HG02852 (cell line): Measurements from ENCODE around the gene SLC24A1.

ENCODE experiments used
- ATAC-seq: cut with Tn5 transposase; IDR thresholded peaks from one replicate; pipeline ENCODE4 v1.9.1; 2021; ENCODE audit warnings: mild to moderate bottlenecking, moderate library complexity; ENCODE audit not compliant: unreplicated experiment

Gene SLC24A1

DNA sequence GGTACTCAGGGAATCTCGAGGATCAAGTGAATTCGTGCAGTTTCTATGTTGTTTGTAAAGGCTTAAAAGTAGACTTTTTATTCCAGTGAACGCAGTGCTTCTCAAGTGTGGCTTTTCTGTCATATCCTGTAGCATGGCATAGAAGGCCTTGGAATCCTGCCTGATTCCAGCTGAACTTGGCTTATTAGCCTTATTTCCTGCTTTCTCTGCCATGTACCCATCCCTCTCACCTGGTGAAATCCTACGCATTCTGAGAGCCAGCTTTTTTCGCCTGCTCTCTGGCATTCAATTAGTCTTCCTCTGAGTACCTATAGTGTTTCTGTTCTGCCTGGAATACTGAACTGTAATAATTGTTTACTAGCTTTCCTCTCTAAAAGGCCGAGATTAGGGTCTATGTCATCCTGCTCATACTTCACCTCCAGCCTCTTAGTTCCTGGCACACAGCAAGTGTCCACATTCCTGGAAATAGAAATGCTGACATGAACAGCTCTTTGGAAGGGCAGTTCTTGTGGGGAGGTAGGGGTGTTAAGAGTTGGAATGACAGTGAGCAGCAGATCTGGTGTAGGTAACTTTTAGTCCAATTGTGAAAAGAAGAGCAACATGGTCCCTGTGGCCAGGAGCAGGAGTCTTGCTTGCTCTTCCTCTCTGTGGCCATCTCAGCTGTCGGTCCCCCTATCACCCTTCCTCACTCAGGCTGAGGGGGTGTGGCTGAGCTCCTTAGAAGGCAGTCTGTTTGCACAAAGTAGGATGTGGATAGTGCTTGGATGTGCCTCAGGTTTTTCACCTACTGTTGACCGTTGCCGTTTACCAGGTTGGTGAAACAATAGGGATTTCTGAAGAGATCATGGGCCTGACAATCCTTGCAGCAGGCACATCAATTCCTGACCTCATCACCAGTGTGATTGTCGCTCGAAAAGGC lies 30.4 kb downstream of the SLC24A1 start:
- ATAC-seq, result no peak

DNA sequence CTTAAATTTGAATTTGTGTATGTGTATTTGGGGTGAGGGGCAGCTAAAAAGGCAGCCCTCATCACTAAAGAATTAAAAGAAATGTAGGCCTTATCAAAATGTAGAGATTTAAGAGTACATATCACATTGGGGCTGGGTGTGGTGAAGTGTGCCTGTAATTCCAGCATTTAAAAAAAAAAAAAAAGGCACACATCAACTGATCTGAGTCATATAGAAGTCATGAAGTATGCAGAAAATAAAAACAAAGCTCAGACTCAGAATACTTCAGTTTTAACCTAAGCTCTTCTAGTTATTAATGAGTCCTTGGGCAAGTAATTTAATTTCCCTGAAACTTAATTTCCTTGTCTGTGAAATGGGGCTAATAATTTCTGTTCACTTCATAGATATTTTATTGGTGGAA lies 31.6 kb downstream of the SLC24A1 start:
- ATAC-seq, result no peak

DNA sequence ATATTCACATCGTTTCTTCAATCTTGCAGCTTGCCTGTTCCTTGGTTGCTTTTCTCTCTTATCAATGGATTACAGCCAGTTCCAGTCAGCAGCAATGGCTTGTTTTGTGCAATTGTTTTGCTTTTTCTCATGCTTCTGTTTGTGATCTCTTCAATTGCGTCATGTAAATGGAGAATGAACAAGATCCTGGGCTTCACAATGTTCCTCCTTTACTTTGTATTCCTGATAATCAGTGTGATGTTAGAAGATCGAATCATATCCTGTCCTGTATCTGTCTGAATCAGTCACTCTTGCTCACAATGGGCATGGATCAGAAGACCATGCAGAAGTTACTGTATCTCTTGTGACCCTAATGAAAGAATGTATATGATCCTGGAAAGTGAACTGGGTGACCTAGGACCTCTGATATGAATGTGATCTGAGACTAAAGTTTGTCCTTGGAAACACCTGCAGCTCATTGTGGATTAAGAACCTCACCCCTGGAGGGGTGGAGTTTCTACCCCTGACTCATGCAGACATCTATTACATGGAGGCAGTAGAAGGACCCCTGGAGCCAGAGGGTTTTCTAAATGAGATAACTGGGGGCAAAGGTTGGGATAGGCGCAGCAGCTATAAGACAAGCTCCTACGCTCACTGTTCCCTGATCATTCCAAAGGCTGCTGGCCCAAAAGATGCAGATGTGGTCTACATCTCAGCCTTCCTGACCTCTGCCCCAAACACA lies 32.2 kb downstream of the SLC24A1 start:
- no peak for ATAC-seq

DNA sequence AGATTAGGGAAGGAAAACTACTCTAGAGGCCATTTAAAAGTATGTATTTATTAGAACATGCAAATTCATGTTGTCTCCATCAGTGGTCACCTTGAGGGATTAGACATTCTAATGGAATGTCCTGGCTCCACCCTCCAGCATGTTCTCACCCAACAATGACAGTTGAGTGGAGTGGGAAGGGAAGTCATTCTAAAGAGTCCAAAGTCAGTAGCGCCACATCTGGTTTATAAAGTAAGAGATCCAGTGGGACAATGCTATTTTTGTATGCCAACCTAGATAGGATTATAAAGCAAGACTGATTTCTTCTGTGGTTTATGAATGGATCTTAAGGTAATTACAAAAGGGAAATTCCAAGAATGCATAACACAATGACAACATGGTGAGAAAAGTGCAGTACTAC lies 33.3 kb downstream of the SLC24A1 start:
- no peak for ATAC-seq

DNA sequence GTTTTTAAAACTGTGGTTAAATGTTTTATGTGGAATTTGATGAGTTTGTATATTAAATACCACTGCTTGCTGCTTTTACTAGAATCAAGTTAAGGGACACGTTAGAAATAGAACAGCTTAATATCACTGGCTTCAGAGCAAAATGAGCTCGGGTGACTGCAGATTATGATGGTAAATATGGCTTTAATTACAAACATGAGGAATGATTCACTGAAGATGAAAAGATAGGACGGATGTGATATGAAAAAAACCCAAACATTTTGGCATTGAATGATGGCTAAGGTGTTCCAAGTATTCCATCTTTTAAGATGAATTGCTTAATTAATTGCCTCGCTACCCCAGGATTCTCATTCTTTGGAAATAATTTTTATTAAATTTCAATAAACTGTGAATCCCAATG lies 33.7 kb downstream of the SLC24A1 start:
- ATAC-seq, result no peak

DNA sequence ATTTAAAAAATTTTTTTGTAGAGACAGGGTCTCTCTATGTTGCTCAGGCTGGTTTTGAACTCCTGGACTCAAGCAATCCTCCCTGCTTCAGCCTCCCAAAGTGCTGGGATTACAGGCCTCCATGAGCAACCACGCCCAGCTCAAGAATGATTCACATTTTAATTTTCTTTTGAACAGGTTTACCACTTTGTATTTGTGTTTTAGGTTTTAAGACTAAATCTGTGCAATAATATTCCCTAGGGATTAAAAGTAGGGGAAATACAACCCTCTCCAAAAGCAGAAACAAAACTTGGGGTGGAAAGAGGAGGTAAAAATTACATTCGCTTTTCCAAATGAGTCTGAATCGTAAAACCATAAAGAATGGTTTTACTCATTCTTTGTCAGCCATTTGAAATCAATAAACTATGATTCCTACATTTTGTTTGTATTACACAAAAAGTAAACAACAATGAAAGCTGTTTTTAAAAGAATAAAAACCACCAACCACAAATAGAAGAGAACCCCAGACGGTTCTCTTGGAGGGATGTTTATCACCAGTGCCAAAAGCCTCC lies 37.8 kb downstream of the SLC24A1 start:
- no peak for ATAC-seq

DNA sequence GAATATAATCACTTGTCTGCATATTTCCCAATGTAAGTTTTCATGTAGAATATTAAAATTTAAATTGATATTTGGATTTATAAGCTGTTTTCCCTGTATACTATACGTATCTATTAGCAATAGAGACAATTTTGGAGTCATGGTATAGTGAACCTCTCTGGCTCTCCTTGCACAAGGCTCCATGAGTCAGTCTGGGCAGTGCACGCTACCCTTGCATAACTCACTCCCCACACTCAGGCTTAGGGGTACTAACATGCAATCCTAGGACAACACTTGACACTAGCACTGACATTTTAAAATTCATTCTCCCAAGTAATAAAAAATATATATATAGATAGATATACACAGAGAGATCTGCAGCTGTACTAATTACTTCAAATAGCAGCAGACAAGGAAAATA lies 39.2 kb downstream of the SLC24A1 start:
- ATAC-seq, result no peak

DNA sequence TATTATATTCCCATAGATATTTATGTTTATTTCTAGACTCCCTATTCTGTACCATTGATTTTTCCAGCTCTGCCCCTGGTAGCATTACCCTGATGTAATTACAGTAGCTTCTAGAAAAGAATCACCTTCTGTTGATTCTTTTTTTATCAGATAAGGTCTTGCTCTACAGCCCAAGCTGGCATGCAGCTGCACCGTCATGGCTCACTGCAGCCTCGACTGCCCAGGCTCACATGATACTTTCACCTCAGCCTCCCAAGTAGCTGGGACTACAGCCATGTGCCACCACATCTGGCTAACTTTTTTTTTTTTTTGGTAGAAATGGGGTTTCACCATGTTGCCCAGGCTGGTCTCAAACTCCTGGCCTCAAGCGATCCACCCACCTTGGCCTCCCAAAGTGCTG lies 41.8 kb downstream of the SLC24A1 start:
- no peak for ATAC-seq

DNA sequence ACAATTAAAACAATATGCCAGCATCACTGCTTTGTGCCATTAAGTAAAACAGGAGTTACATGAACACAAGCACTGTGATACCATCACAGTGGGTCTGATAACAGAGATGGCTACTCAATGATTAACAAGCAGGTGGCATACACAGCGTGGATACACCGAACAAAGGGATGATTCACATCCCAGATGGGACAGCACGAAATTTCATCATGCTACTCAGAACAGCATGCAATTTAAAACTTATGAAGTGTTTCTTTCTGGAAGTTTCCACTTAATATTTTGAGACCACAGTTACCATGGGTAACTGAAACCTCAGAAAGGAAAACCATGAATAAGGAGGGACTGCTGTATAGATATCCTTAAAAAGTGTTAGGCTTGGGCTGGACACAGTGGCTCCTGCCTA lies 44.5 kb downstream of the SLC24A1 start:
- ATAC-seq, result no peak

DNA sequence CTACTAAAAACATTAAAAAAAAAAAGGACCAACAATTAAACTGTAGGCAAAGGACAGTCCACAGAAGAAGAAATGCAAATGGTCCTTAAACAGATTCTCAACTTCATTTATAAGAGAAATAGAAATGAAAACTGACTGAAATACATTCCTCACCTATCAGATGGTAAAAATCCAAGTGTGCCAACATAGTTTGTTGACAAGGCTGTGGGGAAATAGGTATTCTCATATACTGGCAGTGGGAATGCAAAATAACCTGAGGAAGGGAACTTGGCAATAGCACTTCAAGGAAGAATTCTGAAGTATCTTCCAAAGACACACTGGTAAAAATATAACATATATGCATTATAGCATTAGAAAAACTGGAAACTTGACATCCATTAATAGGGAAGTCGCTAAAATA lies 53.8 kb downstream of the SLC24A1 start:
- ATAC-seq, result no peak

DNA sequence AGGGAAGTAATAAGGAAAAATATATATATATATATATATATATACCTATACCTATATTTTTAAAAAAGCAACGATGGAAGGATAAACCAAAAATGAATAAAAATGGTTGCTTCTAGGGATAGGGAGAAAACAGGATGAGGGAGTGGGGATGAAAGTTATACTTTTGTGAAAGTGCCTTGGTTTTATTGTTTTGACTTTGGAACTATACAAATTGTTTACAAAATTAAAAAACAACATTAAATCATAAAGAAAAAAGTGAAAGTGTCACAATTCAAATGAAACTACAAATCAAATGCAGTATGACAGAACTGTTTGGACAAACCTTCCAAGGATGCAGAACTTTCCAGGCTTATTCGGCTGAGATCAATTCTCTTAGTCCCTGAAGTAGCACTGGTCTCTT lies 54.4 kb downstream of the SLC24A1 start:
- ATAC-seq, result no peak

DNA sequence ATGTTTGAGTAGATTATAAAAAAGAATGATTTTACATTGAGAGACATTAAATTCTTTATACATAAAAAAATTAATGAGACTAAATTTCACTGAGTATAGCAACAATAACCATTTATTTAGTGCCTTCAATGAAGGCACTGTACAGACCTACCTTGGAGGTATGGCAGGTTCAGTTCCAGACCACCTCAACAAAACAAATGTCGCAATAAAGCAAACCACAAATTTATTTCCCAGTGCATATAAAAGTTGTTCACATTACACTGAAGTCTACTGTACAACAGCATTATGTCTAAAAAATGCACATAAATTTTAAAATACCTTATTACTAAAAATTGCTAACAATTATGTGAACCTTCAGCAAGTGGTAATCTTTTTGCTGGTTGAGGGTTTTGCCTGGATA lies 58.8 kb downstream of the SLC24A1 start:
- ATAC-seq, result no peak

DNA sequence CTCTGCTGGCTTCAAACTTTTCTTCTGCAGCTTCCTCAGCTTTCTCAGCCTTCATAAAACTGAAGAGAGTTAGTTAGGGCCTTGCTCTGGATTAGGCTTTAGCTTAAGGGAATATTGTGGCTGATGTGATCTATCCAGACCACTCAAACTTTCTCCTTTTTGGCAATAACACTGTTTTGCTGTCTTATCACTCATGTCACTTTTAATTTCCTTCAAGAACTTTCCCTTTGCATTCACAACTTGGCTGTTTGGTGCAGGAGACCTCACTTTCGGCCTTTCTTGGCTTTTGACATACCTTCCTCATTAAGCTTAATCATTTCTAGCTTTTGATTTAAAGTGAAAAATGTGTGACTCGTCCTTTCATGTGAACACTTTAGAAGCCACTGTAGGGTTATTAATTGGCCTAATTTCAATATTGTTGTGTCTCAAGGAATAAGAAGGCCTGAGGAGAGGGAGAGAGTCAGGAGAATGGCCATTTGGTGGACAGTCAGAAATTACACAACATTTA lies 60.7 kb downstream of the SLC24A1 start:
- ATAC-seq, result no peak

DNA sequence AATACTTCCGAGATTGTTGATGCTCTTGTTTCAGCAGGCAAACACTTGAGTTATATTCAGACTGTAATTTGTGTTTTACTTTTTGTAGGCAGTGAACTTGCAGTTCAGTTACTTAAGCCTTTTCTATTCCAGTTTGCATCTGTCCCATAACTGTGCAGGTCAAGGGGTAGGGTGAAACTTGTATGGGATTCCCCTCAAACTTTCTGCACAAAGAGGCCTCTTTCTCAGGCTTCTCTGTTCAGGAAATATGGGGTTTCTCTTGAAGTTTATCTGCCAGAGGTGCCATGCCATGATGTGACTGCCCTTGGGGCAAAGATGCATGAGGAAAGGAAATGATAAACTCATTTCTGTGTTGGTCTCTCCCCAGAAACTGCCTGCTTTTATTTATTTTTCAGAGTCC lies 66.7 kb downstream of the SLC24A1 start:
- ATAC-seq, result no peak

DNA sequence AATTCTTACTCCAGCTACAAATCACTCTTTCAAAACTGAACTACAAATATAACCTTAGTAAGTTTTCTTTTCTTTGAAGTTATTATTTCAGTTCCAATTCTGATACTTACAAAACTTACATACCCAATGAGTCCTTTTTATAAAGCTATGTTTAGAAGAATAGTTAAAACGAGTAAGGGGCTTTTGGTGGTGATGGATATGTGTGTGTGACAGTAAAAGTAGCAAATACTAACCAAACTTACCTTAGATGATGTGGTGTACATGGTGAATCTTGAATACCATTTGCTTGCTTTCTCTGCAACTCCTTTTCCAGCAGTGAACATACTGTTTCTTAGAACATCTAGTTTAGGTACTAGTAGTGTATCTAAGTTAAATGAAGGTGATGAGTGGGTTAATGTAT lies 68.4 kb downstream of the SLC24A1 start:
- no peak for ATAC-seq

DNA sequence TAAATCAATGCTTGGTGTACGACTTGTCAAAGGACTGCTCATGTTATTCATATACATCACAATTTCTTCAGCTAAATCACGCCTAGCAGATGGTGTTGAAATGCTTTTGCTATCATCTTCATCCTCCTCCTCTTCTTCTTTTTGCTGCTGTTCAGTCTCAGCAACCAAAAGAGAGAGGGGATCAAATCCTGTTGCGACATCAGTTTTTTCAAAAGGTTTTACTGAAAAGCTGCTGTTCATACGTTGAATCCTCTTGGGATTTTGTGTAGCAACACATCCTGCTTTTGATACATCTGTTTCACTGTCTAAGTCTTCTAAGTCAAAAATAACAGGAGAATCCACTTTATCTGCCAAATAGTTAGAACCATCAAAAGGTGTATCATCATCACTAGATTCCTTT lies 69.0 kb downstream of the SLC24A1 start:
- ATAC-seq, result no peak

DNA sequence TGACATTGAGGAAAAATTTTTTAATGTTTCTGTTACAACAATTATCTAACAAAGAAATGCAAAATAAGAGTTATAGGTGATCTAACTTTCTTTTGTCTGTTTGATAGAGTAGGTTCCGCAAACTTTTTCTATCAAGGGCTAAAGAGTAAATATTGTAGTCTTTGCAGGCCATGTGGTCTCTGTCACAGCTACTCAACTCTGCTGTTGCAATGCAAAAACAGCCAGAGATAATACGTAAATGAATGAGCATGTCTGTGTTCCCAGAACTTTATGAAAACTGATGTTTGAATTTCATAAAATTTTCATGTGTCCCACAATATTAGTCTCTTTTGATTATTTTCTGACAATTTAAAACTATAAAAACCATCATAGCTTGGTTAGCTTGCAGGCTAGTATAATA lies 73.3 kb downstream of the SLC24A1 start:
- no peak for ATAC-seq
